Frontal cortex (tissue), 4 donors: ENCODE data around the gene THOC3. TPM values are rescaled to one million over a fixed set of nuclear protein-coding genes. Genes with fewer than 3 reads are reported as not detected.
"Not testable (repeated sequence)": the region's sequence is repeated elsewhere in the genome, so short reads cannot be mapped to it uniquely, and the experiment has no call there.

Experiments
- DNase-seq, 2 donors: peaks; one replicate each; pipeline ENCODE4 v3.0.0; 2012; ENCODE audit warnings: low spot score in 2 of 2
- FAIRE-seq: peaks from 2 replicates; lab custom pipeline; 2012; peaks lifted over from hg19 to GRCh38; lab: Jason Lieb, UNC
- total RNA-seq: library from RNA; depleted of rRNA; stranded (reverse); fragments of >200 nt; gene quantifications from one replicate; pipeline ENCODE4 v1.2.3, GENCODE V29; 2014
- donor health status: control.
- donor health status: control.
- donor health status: control.

THOC3 gene, protein sequence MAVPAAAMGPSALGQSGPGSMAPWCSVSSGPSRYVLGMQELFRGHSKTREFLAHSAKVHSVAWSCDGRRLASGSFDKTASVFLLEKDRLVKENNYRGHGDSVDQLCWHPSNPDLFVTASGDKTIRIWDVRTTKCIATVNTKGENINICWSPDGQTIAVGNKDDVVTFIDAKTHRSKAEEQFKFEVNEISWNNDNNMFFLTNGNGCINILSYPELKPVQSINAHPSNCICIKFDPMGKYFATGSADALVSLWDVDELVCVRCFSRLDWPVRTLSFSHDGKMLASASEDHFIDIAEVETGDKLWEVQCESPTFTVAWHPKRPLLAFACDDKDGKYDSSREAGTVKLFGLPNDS
- total RNA-seq: 42.0 TPM

DNA sequence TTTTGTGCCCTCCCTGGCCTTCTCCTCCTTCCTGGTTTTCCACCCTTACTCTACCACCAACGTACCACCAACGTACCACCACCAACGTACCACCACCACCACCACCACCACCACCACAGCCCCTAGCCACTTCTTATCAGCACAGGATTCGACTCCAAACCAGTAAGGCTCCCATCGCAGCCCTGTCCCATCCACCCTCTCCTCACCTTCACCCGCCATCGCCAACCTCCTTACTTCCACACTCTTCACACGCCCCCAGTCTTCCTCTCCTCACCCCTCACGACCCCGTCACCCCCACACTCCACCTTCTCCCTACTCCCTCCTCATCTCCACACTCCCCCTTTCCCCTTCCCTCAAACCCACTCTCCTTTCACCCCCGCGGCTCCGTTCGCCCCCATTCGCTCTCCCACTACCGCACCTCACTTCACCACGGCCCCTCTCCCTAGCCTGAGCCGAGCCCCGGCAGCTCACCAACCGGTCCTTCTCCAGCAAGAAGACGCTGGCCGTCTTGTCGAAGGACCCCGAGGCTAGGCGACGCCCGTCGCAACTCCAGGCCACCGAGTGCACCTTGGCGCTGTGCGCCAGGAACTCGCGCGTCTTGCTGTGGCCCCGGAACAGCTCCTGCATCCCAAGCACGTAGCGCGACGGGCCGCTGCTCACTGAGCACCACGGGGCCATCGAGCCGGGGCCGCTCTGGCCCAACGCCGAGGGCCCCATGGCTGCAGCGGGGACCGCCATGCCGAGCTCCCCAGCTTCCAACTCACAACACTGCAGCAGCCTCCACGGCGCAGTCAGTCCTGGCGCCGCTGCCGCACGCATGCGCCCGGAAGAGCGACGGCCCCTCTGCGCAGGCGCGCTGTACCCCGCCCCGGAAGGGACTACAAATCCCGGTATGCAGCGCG lies at the start of gene THOC3:
THOC3 (minus strand) TSS at position 845 of the 902 bp plus-strand sequence; CDS start at position 738, 107 bp downstream.
- FAIRE-seq, DNase-seq: not testable (repeated sequence)

DNA sequence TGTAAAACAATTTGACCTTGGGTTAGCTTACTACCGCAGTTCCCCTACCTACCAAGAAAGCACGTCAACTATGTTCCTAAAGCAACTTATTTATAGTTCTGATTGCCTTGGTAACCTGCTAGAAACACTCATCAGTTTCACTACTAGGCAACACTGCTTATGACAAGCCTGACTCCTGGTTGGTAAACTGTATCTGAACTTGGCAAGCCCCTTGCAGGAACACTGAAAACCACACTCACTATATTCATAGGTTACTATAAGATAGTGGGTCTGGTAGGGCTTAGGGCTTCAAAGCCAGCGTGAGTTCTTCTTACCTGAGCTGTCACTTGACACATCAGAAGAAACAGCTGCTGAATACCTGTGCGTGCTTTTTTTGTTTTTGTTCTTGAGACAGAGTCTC lies 49.2 kb upstream of the THOC3 start:
- FAIRE-seq, DNase-seq: not testable (repeated sequence)

DNA sequence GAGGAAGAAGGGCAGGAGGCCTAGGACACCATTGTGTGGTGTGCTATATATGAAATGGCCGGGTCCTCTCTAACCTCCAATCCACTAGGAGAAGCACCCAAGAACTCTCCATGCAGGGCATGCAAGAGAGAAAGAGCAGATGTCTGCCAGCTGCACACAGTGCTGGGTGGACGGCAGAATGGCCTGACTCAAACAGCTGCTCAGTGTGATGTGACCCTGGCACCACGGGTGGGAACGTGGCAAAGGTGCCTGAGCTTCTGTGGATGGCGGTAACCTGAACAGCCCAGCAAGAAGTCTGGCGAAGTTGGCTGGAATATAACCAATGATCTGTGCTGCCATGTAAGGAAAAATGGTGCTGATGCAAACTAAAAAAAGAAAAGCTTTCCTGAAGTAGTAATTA lies 46.2 kb upstream of the THOC3 start:
- not testable (repeated sequence) for DNase-seq, FAIRE-seq

DNA sequence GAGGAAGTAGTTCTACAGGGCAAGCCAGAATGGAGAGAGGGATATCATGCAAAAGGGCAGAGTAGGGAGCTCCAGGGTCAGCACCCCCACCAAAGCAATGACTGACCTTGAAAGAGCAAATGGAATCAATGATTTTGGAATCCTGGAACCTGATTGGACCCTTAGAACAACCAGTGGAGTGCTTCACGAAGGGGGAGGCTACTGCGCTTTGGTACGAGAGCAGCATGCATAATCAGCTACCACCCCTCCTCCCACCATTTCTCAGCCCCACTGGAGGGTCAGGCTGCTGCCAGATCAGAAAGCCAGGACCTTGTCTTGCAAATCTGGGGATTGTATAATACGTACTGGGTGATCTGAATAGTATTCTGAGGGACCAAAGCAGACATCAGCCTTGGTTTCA lies 43.0 kb upstream of the THOC3 start:
- not testable (repeated sequence) for DNase-seq, FAIRE-seq

DNA sequence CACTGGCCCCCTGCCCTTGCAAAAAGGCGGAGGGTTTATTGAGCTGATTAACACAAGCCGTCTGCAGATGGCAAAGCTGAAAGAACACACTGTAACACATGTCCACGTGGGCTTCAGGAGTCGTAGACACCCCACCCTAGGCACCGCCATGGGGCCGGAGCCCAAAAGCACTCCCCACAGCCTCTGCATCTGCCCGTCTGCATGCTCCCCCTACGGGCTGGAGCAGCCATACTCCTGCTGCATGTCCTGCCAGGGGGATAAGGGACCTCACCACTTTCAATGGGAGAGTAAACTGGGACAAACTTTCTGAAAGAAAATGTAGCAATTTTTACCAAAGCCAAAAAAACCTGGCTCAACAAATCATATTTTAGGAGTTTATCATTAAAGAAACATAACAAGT lies 42.1 kb upstream of the THOC3 start:
- FAIRE-seq, DNase-seq: not testable (repeated sequence)

DNA sequence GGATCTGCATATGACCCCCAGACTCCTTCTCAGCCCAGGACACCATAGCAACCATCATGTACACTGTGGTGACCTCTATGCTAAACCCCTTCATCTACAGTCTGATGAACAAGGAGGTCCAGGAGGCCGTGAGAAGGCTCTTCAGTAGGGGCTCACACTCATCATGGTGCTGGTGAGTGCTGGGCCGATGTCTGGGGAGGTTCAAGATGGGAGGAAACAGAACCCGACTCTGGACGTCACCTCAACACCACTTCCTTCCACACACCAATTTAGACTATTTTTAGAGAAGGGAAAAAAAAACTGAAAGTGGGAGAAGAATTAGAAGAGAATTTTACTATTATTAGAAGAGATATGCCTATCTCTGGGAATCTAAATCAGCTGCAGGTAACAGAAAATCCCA lies 39.1 kb upstream of the THOC3 start:
- not testable (repeated sequence) for DNase-seq, FAIRE-seq

DNA sequence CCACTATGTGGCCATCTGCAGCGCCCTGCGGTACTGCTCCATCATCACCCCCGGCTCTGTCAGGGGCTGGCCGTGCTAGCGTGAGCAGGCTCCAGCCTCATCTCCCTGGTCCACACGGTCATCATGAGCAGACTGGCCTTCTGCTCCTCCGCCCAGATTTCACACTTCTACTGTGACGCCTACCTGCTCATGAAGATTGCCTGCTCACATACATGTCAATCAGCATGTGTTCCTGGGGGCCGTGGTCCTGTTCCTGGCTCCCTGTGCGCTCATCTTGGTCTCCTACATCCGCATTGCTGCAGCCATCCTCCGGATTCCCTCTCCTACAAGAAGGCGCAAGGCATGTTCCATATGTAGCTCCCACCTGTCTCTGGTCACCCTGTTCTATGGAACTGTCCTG lies 38.7 kb upstream of the THOC3 start:
- FAIRE-seq, DNase-seq: not testable (repeated sequence)

DNA sequence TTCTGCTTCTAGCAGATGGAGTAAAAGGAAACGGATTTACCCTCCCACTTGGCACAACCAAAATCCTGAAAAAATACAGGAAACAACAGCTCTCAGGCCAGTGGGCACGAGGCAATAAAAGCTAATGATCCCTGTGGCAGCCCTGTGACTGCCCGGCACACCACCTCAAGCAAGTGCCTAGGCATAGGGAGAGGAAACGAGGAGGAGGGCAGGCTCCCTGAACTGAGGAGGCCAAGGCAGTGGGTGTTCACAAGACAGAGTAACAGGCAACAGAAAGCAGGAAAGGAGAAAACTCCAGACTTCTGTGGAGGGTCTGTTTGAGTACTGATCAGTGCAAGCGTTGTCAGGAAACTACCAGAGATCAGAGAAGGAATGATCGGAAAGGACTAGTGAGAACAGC lies 29.9 kb upstream of the THOC3 start:
- FAIRE-seq, DNase-seq: not testable (repeated sequence)

DNA sequence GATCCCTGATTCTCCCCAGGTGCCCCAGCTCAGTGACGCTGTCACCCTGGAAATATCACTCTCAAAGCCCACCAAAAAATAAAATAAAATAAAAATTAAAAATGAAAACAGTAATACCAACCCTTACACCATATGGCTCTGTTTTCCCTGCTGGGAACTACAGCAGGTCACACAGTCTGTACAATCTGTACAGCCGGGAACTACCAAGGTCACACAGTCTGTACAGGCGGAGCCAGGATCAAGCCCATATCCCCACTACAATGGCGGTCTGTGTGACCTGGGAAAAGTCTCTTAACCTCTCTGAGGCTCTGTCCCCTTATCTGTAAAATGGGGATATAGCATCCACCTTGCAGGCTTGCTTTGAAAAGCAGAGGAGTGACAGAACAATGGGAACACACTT lies 29.4 kb upstream of the THOC3 start:
- not testable (repeated sequence) for FAIRE-seq

DNA sequence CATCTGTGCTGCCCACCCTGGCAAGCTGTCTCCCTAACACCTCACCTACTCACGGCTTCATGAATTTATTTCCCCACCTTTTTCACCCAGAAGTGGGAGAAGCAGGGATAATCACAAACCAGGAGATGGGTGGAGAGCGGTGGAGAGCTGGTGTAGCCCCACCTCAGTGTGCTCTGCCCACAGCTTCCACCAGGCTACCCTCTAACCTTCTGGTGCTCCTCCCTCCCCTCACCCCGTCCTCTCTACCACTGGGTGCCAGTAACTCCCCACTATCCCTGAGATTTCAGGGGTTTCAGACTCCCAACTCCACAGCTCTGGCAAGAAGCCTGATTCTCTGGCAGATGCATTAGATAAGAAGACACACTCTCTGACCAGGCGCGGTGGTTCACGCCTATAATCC lies 28.7 kb upstream of the THOC3 start:
- not testable (repeated sequence) for FAIRE-seq, DNase-seq

More for the DNA sequence above, 29.4 kb upstream of the THOC3 start:
- DNase-seq: not testable (repeated sequence)

DNA sequence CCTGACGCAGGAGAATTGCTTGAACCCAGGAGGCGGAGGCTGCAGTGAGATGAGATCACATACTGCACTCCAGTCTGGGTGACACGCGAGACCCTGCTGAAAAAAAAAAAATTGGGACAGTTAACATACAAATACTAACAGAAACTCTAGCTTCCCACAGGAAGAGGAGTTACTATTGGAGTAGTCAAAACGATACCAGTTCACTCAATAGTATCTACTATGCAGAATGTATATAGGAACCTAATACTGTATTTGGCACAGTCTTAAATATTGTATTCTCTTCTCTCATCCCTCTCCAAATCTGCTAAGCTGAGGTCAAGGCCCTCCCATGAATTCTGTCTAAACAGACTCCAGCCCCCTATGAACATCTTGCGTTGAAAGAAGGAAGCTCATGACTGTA lies 27.4 kb upstream of the THOC3 start:
- not testable (repeated sequence) for FAIRE-seq, DNase-seq

DNA sequence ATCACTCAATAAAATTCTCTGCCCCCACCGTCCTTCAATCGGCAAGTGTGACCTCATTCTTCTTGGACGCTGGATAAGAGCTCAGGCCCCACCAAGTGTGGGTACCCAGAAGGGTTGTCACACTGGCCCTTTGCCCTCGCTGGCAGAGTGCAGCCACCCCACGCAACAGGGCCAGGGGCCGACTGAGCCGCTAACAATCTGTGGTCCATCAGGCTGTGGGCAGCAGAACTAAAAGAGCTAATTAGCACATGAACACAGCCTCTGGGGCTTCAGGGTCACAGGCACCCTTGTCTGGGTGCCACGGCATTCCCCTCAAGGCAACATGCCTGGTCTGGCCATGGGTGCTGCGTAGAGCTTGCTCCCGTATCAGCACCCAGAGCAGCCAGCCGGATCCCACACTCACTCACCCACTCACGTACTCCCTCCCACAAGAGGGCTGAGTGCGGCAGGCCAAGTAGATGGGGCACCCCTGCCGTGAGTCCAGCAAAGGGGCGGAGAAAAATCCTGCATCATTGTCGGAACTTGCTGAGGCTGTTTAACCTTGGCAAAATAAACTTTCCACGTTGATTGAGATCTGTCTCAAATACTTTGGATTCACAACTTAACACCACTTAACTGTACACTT lies 11.4 kb upstream of the THOC3 start:
- not testable (repeated sequence) for DNase-seq, FAIRE-seq

DNA sequence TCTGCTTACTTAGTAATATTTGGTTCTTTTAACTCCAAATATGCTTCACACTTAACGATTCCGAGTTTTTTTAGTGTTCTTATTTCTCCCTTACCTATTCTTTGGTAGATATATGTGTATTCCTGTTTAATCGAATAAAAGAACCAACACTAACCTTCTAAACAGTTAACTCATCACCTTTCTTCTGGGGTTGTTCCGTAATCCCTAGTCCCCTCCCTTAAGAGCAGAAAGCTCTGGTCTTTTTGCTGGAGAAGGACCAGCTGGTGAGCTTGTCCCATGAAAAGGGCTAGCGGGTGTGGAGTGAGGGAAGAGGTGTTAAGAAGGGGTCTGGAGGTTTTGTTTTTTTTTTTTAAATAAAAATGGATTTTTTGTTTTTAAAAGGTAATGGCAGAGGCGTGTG lies 266 bp upstream of the THOC3 start:
- not testable (repeated sequence) for FAIRE-seq, DNase-seq

DNA sequence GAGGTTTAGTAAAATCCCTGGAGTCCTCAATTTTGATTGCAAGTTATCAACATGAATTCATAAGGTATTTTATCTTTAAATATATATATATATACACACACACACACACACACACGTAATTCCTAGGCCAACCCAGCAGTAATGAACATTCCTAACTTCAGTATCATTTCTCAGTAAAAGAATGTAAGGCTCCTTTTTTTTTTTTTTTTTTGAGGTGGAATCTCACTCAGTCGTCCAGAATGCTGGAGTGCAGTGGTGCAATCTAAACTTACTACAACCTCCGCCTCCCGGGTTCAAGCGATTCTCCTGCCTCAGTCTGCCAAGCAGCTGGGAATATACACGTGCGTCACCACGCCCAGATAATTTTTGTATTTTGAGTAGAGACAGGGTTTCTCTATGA lies 5.8 kb downstream of the THOC3 start:
- FAIRE-seq, DNase-seq: not testable (repeated sequence)

DNA sequence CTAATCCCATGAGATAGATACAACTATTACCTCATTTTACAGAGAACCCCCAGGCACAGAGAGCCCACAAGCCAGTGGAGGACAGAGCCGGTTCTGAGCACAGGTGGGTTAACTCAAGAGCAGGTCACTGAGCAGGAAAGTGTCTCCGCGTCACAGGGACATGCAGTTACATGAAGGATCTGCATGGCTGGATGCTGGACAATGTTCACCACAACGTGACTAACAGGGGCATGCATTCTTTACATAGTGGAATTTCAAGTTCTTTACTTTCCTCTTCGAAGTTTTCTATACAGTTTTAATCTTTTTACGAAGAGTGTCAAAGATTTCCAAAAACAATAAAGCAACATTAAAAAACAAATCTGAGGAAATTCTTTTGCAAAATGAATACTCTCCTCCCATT lies 7.9 kb downstream of the THOC3 start:
- DNase-seq, FAIRE-seq: not testable (repeated sequence)

DNA sequence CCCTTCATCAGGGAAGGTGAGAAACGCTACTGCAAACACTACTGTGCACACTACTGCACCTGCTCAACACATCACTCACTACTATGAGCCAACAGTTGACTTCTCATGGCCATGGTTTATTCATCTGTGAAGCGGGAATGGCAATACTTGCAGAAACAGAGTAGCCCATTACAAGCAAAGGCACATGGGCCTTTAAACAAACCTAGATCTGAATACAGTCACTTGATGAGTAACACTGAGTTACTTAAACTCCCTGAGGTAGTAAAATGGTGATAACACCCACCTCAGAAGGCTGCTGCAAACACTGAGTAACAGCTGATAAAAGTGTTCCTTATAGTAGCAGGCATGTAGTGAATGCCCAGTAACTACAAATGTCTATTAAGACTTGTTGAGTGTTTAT lies 9.6 kb downstream of the THOC3 start:
- not testable (repeated sequence) for FAIRE-seq, DNase-seq

DNA sequence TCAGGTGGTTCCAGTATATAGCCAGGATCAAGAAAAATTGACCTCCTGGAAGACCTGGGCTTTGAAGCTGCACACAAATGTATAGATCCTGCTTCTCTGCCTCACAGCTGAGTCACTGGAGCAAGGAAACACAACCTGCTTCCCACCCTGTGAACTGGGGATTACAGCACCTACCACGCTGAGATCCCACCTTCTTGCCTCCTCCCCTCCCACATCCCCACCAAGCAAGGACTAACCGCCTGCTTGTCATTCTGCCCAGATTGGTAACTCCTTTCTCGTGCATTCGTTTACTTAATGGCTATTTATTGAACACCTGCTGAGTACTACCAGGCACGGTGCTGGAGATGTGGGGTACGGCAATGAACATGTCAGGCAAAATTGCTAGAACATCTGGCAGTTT lies 14.0 kb downstream of the THOC3 start:
- not testable (repeated sequence) for DNase-seq, FAIRE-seq

DNA sequence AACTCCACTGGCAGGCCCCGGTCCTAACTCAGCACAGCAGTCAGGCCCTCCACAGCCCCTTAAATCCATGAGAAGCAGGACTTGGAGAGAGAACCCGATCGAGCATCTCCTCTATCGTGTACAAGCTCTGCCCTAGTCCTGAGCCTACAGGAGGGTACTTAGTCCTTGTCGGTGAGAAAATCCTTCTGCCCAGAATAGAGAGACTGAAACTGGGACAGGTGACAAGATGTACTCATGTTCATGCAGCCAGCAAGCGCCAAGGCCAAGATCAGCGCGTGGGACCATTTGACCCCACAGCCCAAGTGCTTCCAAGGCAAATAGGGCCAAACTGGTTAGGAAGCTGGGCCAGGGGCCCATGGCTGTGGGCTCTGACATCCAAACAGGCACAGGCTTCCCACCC lies 15.3 kb downstream of the THOC3 start:
- not testable (repeated sequence) for FAIRE-seq, DNase-seq

DNA sequence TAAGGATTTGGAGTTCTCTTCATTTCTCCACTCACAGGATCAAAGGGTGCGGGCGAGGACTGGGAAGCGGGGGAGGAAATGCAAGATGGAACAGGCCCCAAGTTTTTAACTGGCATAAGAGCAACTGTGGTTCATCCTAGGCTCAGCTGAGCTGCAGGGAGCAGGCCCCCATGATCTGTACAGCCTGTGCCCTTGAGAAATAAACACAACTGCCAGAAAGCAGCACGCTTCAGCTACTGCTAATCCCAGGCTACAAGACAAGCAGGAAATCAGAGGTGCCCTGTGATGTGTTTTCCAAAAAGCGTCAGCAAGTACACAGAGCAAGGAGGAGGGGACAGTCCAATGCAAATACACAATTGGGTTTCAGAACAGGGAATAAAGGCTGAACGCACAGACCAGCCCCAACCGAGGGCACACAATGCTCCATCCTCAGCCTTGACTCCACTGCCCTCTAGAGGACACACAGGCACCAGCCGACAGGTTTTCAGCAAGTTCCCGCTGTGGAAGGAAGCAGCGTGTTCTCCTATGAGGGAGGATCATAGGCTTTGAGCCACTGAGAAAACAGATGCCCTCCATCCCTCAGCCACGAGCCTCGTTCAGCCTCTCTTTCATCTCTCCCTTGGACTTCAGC lies 16.7 kb downstream of the THOC3 start:
- FAIRE-seq, DNase-seq: not testable (repeated sequence)
